ENCODE results near the gene FNDC3A. TPM values are rescaled to one million over a fixed set of nuclear protein-coding genes. Genes with fewer than 3 reads are reported as not detected.

The FNDC3A gene
- total and polyA plus RNA-seq, 2 donors from 2014 or later: 12.5 to 67.8 TPM

GRCh38 chr13:48975101-48975855 is 434 bp upstream of the FNDC3A start:
- intact Hi-C loops (cut with DNase I): no loop called here
- Histone ChIP-seq H3K9me3 (ENCODE audit: control insufficient read depth in 2 of 3, insufficient read depth in 1 of 3, low read length in 3 of 3) (no peaks in the 10 kb centered on the region), H3K4me3 (ENCODE audit: low read length in 3 of 3) (peak overlapping the region; percentile 73 to 97 (median 82)), H3K36me3 (ENCODE audit: control insufficient read depth in 2 of 3, insufficient read depth in 3 of 3, low read length in 3 of 3) (no peaks in the 10 kb centered on the region), H3K4me1 (ENCODE audit: control insufficient read depth in 2 of 3, insufficient read depth in 2 of 3, low read depth in 1 of 3, low read length in 3 of 3) (peaks cover 0 to 6% (median 0%) of the 10 kb centered on the region in 3 donors), H3K27me3 (ENCODE audit: control insufficient read depth, insufficient read depth, low read length) (no peaks in the 10 kb centered on the region), H3K9ac (ENCODE audit: low read length in 3 of 3) (peak overlapping the region; percentile 74 to 76 (median 75)), H3K27ac (ENCODE audit: low read depth in 2 of 2, low read length in 2 of 2) (peak overlapping the region; percentile 87 to 96)
- DNase-seq (peak; percentile 84 to 89 (median 87)), FAIRE-seq (no peak)
- TF ChIP-seq, protein P1, sequence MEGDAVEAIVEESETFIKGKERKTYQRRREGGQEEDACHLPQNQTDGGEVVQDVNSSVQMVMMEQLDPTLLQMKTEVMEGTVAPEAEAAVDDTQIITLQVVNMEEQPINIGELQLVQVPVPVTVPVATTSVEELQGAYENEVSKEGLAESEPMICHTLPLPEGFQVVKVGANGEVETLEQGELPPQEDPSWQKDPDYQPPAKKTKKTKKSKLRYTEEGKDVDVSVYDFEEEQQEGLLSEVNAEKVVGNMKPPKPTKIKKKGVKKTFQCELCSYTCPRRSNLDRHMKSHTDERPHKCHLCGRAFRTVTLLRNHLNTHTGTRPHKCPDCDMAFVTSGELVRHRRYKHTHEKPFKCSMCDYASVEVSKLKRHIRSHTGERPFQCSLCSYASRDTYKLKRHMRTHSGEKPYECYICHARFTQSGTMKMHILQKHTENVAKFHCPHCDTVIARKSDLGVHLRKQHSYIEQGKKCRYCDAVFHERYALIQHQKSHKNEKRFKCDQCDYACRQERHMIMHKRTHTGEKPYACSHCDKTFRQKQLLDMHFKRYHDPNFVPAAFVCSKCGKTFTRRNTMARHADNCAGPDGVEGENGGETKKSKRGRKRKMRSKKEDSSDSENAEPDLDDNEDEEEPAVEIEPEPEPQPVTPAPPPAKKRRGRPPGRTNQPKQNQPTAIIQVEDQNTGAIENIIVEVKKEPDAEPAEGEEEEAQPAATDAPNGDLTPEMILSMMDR (IDR thresholded peaks at IDR 0.05; ENCODE audit: borderline replicate concordance, extremely low read depth, insufficient read depth): no peak

DNA sequence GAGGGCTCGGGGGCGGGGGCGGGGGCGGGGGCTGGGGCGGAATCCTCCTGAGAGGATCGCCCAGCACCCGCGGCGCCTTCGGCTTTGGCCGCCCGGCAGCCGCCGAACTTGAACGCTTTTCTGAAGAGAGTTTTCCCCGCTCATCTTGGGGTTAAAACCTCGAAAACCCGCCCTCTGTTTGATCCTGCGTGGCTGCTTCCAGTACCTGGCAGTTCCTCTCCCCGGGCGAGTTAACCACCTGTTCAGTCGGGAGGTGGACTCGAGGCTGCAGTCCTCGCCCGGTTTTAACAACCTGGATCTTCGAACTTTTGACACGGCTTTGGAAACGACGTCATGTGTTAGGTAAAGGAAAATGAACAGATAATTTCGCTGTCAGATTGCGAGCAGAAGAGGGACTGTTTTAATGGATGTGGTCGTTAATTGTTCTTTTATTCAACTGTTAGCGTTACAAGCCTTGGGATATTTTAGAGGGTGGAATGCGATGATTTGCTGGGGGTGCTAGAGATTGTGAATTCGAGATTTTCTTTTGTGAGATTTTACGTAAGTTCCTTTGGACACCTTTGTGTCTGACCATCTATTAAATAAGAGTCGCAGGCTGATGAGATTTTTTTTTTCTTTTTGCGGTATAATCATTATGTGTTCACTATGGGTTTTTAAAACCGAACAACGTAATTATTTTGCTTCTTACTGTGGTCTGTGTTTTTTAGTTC is 1.0 kb downstream of the FNDC3A start:
- FAIRE-seq: no peak
- peak overlapping the region; percentile 79 to 97 (median 80) for H3K4me3 ChIP-seq (ENCODE audit: low read length in 3 of 3)
- H3K36me3 ChIP-seq (ENCODE audit: control insufficient read depth in 2 of 3, insufficient read depth in 3 of 3, low read length in 3 of 3): no peaks in the 10 kb centered on the region
- H3K27me3 ChIP-seq (ENCODE audit: control insufficient read depth, insufficient read depth, low read length): no peaks in the 10 kb centered on the region
- TF ChIP-seq, protein P1 (IDR thresholded peaks at IDR 0.05; ENCODE audit: borderline replicate concordance, extremely low read depth, insufficient read depth): peak; percentile 3
- intact Hi-C loops (cut with DNase I): no loop called here
- H3K27ac ChIP-seq (ENCODE audit: low read depth in 2 of 2, low read length in 2 of 2): peak overlapping the region; percentile 71 to 87
- peak in 2 of 5 donors; percentile 91 to 94 for DNase-seq
- peaks cover 0 to 6% (median 0%) of the 10 kb centered on the region in 3 donors for H3K4me1 ChIP-seq (ENCODE audit: control insufficient read depth in 2 of 3, insufficient read depth in 2 of 3, low read depth in 1 of 3, low read length in 3 of 3)
- H3K9me3 ChIP-seq (ENCODE audit: control insufficient read depth in 2 of 3, insufficient read depth in 1 of 3, low read length in 3 of 3): no peaks in the 10 kb centered on the region
- H3K9ac ChIP-seq (ENCODE audit: low read length in 3 of 3): peak overlapping the region; percentile 45 to 88 (median 72)

DNA sequence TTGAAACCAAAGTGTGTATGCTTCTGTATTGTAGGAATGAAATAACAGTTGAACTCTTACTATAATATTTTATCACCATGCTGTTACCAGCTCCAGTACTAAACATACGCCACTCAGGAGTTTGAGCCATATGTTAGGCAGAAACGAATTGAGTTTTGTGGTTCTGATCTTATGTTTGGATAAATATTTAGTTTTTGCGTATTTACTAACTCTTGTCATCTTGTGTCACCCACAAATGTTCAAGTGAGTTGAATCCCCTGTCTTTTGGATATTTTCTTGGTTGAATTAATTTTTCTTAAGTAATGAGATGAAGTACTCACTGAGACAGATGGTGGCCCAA is 1.5 kb downstream of the FNDC3A start:
- no peaks in the 10 kb centered on the region for H3K9me3 ChIP-seq (ENCODE audit: control insufficient read depth in 2 of 3, insufficient read depth in 1 of 3, low read length in 3 of 3)
- TF ChIP-seq, protein P1 (IDR thresholded peaks at IDR 0.05; ENCODE audit: borderline replicate concordance, extremely low read depth, insufficient read depth): no peak
- peak in 2 of 5 donors; percentile 21 to 60 for DNase-seq
- peak overlapping the region; percentile 71 to 87 for H3K27ac ChIP-seq (ENCODE audit: low read depth in 2 of 2, low read length in 2 of 2)
- peak overlapping the region; percentile 79 to 97 (median 80) for H3K4me3 ChIP-seq (ENCODE audit: low read length in 3 of 3)
- H3K36me3 ChIP-seq (ENCODE audit: control insufficient read depth in 2 of 3, insufficient read depth in 3 of 3, low read length in 3 of 3): no peaks in the 10 kb centered on the region
- no peaks in the 10 kb centered on the region for H3K27me3 ChIP-seq (ENCODE audit: control insufficient read depth, insufficient read depth, low read length)
- peaks cover 0 to 6% (median 0%) of the 10 kb centered on the region in 3 donors for H3K4me1 ChIP-seq (ENCODE audit: control insufficient read depth in 2 of 3, insufficient read depth in 2 of 3, low read depth in 1 of 3, low read length in 3 of 3)
- H3K9ac ChIP-seq (ENCODE audit: low read length in 3 of 3): peak overlapping the region; percentile 67 to 88 (median 72)
- no peak for FAIRE-seq
- intact Hi-C loops (cut with DNase I): no loop called here
